ENCODE measurements around the gene SPDEF.

SPDEF gene

GRCh38 chr6:34556031-34556471, at the start of gene SPDEF:
SPDEF (minus strand) TSS chr6:34556329; CDS start chr6:34544455, 11,874 bp downstream.
- no peak for DNase-seq

DNA sequence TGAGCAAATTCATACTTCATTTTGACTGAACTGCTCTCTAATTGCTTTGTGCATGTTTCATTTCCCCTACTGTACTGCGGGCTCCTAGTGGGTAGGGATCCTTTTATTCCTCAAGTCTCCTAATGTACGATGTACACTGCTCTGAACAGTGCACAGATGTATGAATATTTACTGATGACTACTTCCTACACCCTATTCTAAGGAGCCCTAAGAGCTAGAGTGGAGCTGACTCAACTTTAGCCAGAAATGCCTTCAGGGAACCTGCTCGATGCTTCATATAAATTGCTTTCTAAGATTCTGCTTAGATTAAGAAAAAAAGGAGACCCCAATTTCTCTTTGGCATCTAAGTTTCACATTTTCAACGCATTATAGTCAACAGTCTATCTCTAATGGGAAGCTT, 47.6 kb upstream of the SPDEF start:
- no peak for DNase-seq

DNA sequence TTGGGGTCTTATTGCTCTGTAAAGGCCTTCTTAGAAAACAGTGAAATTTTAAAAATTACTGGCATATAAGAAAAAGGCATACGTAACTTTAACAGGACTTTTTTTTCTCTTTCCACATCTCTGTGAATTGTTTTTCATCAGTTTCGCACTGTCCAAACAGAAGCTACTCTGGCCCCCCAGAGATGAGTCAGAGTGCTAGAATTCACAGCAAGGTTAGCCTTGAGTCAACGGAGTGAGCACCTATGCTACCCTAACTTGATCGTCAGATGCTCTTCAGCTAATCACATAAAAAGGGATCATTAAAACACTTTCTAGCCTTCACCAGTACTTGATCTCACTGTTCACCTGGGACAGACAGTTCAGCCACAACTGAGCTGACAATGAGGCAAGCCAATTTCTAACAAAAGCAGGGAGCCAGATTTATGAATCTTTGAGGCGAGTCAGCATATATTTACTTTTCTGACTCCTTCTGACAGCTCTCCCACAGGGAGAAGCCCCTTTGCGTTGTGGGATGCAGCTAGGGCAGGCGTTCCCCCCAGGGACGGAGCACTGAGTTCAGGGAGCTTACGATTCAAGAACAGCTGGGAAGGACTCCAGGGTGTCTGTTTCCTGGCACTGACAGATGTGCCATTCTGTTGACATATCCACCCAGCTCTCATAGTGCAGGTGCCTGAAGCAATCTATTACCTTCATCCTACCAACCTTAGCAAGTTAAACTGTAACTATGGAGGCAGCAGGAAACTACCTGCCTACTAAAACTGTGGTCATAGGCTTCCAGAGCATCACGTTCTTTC, 46.4 kb upstream of the SPDEF start:
- DNase-seq = no peak

DNA sequence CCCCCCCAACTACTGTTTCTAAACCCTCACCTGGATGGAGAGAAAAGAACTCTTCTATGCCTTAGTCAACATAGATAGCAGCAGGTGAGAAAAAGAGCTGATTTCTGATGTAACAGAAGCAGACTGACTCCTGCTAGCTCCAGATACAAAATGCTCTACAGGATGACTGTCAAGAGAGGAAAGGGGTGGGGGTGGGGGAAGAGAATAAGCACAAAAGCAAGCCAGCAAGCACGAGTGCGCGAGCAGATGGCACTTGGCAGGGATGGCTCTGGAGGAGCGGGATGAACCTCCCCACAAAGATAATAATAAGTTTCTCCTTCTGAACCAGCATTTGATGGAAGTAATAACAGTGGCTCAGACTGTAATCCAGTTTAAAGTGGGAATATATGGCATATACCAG, 45.6 kb upstream of the SPDEF start:
- DNase-seq = no peak

GRCh38 chr6:34600796-34601195, 44.7 kb upstream of the SPDEF start:
- no peak for DNase-seq

- DNase-seq = no peak
These were observed 44.0 kb upstream of the SPDEF start for GRCh38 chr6:34600101-34600500.

DNA sequence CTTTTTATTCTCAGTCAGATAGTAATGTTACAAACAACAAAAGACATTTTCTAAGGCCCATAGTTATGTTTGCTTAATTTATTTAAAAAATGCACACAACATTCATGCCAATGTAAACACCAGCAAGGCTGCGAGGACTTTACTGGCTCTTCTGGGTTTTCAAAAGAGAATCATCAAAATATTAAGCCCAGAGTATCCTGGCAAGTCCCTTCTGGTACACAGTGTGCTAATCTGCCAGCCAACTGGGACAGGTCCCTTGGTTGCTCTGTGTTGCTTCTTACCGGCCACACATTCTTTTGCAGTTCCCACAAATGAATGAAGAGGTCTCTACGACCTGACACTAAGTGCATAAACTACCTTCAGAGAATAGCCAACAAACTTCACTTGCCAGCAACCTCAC, 42.6 kb upstream of the SPDEF start:
- DNase-seq = no peak

DNA sequence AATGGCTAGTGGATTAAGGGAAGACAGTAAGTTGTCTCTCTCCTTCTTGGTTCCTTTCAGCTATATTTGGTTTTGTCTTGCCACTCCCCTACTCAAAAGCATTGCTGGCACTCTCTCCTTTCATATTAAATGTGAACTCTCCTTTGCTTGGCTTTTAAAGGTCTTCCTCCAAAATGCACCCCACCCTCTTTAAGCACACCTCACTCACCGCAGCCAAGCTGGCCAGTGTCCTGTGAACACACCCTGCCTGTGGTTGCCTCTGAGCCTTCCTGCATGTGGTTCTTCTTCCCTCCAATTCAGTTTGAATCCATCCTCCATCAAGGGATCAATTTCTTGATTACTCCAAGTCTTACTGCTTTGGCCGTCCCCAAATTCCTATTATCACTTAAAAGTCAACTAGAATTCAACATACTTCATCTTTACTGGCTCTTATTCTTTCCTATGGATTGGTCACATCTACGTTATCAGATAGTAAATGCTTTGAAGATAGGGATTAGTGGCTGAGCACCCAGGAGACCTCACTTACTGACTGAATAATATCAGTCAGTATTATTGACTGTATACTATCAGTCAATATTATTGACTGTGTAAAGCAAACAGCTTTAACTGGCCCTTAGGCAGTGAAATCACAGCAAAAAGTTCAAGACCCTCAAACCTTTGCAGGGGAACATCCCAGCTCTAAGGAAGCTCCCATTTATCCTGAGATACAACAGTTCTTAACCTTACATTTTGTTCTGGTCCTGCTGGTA, 41.6 kb upstream of the SPDEF start:
- no peak for DNase-seq

DNA sequence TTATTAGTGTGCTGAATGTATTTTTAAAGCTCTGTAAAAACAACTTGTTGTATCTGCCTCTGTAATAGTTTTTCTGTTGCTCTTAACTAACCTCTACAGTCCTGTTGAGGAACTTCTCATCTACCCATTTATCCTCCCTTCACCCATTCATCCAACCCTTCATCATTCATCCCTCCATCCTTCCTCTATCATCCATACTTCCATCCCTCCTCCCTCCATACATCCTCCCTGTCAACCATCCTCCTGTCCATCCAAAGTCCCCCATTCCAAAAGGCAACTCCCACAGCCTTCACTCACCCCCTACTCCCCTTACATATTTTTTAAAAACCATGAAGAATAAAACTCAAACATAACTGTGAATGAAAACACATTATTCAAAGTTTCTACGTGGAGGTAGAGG, 40.7 kb upstream of the SPDEF start:
- DNase-seq = no peak

- DNase-seq = no peak
These were observed 39.4 kb upstream of the SPDEF start for GRCh38 chr6:34595332-34596184.

DNA sequence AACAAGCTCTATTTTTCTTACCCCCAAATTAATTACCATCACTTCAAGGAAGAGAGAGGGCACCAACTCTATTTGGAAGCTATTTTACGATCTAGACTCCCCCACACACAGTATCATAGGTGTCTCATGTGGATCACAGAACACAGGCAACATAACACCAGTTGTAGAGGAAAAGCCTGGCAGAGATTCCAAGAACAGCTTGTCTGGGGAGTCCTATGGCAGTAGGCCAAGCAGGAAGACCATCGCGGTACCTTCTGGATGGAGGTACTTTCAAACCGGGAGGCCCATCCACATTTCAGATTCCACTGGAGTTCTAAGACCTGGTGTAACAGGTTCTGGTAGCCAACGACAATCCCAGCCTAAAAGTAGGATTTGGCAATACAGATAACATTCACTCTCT, 37.6 kb upstream of the SPDEF start:
- DNase-seq = no peak

- no peak for DNase-seq
These were observed 36.3 kb upstream of the SPDEF start for GRCh38 chr6:34592208-34592952.

GRCh38 chr6:34589691-34590090, 33.6 kb upstream of the SPDEF start:
- no peak for DNase-seq

- DNase-seq = no peak
These were observed 33.0 kb upstream of the SPDEF start for GRCh38 chr6:34589140-34589539.

DNA sequence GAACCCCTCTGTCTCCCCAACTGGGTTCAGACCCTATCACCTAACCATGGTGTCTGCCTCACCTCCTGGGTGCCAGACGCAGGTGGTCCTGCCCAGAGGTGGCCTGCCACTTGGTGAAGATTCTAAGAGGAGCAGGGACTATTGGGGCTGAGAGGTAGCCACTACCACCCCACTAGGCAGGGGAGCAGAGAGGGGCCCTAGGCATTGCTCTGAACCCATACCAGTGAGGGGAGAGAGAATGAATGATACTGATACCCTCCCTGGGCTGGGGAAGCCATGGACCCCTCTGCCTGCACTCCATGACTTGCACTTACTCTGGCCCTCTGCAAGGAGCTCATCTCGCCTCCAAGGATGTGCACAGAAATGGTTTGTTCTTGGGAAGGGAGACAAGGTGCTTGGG, 31.7 kb upstream of the SPDEF start:
- no peak for DNase-seq

DNA sequence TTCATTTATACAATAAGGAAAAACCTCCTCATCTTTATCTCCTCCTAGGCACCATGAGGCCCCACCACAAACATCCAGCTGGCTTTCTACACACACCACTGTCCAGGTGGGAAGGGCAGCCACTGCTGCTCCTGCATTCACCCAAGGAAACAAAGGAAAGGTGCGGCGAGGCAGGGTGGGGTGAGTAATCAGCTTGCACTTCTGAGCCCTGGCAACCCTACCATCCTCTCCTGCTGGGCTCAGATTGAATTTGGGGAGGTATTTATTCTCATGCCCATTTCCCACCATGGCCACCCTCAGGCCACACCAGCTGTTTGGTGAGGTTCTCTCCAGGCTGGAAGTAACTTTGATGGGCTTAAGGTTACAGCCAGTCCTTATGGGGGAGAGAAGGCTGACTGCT, 31.2 kb upstream of the SPDEF start:
- DNase-seq = no peak

DNA sequence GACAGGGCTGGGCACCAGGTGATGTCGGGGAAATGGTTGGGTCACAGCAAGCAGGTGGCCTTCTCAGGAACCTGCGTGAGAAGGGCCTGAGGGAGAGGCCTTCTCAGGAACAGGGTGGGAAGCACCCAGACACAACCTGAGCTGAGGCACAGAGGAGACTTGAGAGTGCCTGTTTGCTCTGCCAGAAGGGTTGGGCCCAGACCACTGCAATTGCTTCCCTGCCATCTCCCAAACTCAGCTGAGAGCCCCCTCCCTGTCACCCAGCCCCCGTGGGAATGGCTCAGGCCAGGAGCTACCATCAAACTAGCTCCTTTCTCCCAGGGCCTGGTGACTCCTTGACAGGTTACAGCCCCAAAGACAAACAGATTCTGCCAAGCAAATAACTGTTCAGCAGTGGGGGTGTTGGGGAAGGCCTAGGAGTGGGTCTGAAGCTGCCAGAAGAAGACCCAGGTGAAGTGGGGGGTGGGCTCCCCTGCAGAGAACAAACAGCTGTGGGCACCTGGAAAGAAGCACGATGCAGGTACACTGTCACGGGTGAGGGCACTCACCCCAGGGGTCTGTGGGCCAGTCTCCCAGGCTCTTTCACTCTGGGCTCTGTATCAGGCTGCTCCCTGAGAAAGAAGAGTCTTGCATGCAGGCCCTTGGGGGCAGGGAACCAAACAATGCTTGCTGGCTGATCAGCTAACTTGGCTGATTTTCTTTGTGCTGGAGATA, 30.4 kb upstream of the SPDEF start:
- no peak for DNase-seq

DNA sequence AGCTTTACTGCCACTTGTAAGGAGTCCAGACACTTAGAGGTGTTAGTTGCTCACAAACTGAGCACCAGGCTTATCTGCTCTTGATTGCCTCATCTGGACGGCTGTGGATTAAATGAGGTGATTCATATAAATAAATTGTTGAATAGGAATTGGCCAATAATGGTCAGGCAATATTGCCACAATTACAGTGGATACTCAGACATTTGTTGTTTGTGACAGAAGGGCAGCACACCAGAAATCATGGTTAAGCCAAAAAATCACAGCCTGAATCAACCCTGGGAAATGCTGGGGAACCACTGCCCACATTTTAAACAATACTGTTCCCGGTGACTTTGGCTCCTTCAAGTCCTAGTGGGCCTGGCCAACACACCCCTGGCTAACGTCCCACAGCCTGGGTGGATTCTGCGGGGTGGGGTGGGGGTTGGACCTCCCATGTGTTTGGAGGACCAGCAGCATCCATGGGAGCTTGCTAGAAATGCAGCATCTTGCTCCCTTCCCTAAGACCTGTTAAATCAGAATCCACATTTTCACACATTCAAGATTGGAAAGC, 29.5 kb upstream of the SPDEF start:
- no peak for DNase-seq

DNA sequence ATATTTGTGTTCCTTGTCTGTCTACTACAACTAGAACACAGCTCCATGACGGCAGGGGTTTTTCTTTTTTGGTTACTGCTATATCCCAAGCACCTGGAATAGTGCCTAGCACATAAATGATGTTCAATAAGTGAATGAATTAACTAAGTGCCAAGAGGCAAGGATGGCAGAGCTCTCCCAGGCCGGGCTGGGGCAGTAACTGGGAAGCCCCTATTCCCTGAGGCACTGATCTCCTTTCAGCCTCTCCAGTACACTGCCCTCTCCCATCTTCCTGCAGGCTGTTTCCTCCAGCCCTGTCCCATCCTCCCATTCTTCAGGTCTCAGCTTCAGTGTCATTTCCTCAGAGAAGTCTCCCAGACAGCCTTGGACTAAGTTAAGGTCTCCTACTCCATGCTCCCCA, 29.0 kb upstream of the SPDEF start:
- no peak for DNase-seq

- no peak for DNase-seq
These were observed 28.6 kb upstream of the SPDEF start for GRCh38 chr6:34584694-34585093.

- DNase-seq = no peak
These were observed 27.9 kb upstream of the SPDEF start for GRCh38 chr6:34583861-34584604.

Measured in suppressor macrophage treated with lipopolysaccharide for 4 hours (primary cell).